Measurements from ENCODE around the gene ZC3H13.
"Not testable (repeated sequence)": the region's sequence is repeated elsewhere in the genome, so short reads cannot be mapped to it uniquely, and the experiment has no call there.

The ZC3H13 gene

GRCh38 chr13:46010148-46010547 lies 42.4 kb downstream of the ZC3H13 start:
- no peak for DNase-seq (ENCODE audit: low read depth)

- DNase-seq (ENCODE audit: low read depth), result no peak
These were observed 43.9 kb downstream of the ZC3H13 start for GRCh38 chr13:46008631-46009030.

- DNase-seq (ENCODE audit: low read depth), result no peak
These were observed 45.7 kb downstream of the ZC3H13 start for GRCh38 chr13:46006688-46007452.

- no peak for DNase-seq (ENCODE audit: low read depth)
These were observed 48.1 kb downstream of the ZC3H13 start for GRCh38 chr13:46004491-46004890.

- DNase-seq (ENCODE audit: low read depth), result no peak
These were observed 55.9 kb downstream of the ZC3H13 start for GRCh38 chr13:45996631-45997030.

- DNase-seq (ENCODE audit: low read depth), result no peak
These were observed 57.3 kb downstream of the ZC3H13 start for GRCh38 chr13:45995245-45995644.

GRCh38 chr13:45994752-45995151 lies 57.8 kb downstream of the ZC3H13 start:
- no peak for DNase-seq (ENCODE audit: low read depth)

GRCh38 chr13:45989607-45990006 lies 62.9 kb downstream of the ZC3H13 start:
- peak; percentile 40 for DNase-seq (ENCODE audit: low read depth)

GRCh38 chr13:45981127-45981526 lies 71.4 kb downstream of the ZC3H13 start:
- not testable (repeated sequence) for DNase-seq (ENCODE audit: low read depth)

- DNase-seq (ENCODE audit: low read depth), result no peak
These were observed 77.2 kb downstream of the ZC3H13 start for GRCh38 chr13:45975337-45975736.

GRCh38 chr13:45974500-45974899 lies 78.0 kb downstream of the ZC3H13 start:
- DNase-seq (ENCODE audit: low read depth), result no peak

- no peak for DNase-seq (ENCODE audit: low read depth)
These were observed 85.0 kb downstream of the ZC3H13 start for GRCh38 chr13:45967589-45967988.

- no peak for DNase-seq (ENCODE audit: low read depth)
These were observed 85.8 kb downstream of the ZC3H13 start for GRCh38 chr13:45966715-45967114.

GRCh38 chr13:45961468-45961867 lies 91.1 kb downstream of the ZC3H13 start:
- no peak for DNase-seq (ENCODE audit: low read depth)

- no peak for DNase-seq (ENCODE audit: low read depth)
These were observed 97.4 kb downstream of the ZC3H13 start for GRCh38 chr13:45954836-45955800.

GRCh38 chr13:45953082-45953481 lies 99.5 kb downstream of the ZC3H13 start:
- no peak for DNase-seq (ENCODE audit: low read depth)

GRCh38 chr13:45951724-45952123 lies 100.8 kb downstream of the ZC3H13 start:
- no peak for DNase-seq (ENCODE audit: low read depth)

- DNase-seq (ENCODE audit: low read depth), result no peak
These were observed 101.4 kb downstream of the ZC3H13 start for GRCh38 chr13:45951166-45951565.

- no peak for DNase-seq (ENCODE audit: low read depth)
These were observed 102.1 kb downstream of the ZC3H13 start for GRCh38 chr13:45950386-45951000.

- no peak for DNase-seq (ENCODE audit: low read depth)
These were observed 103.4 kb downstream of the ZC3H13 start for GRCh38 chr13:45949161-45949560.

- no peak for DNase-seq (ENCODE audit: low read depth)
These were observed 108.6 kb downstream of the ZC3H13 start for GRCh38 chr13:45943965-45944364.

- DNase-seq (ENCODE audit: low read depth), result no peak
These were observed 109.4 kb downstream of the ZC3H13 start for GRCh38 chr13:45943120-45943519.

GRCh38 chr13:45941261-45941660 lies 111.3 kb downstream of the ZC3H13 start:
- DNase-seq (ENCODE audit: low read depth), result no peak
